GM23338 (cell line): ENCODE measurements around the gene IKZF3. TPM values are rescaled to one million over a fixed set of nuclear protein-coding genes. Genes with fewer than 3 reads are reported as not detected.

Source experiments
- ATAC-seq: fragments of 200-7000 bp; cut with Tn5 transposase; 3 replicates; pipeline ENCODE4 v1.9.1; 2020
- DNase-seq: peaks from one replicate; pipeline ENCODE4 v3.0.0-alpha.2; 2015; ENCODE audit warnings: low spot score
- H2AFZ ChIP-seq: fragments of 200-600 bp; sonication (generic); 2 replicates; pipeline ENCODE4 v1.8.0; 2016; ENCODE audit warnings: antibody characterized with exemption, mild to moderate bottlenecking, moderate library complexity
- H3F3A ChIP-seq: fragments of 200-600 bp; sonication (generic); replicated peaks from 2 replicates; pipeline ENCODE4 v1.8.0; 2017; ENCODE audit warnings: antibody characterized with exemption, mixed run types, low read depth
- H3K27ac ChIP-seq: fragments of 200-600 bp; sonication (generic); 2 replicates; pipeline ENCODE4 v1.6.1; 2016; ENCODE audit warnings: low read depth
- H3K27me3 ChIP-seq: fragments of 200-600 bp; sonication (generic); 2 replicates; pipeline ENCODE4 v1.8.0; 2016; ENCODE audit warnings: mild to moderate bottlenecking, mixed run types, moderate library complexity; ENCODE audit not compliant: insufficient read depth
- H3K36me3 ChIP-seq: fragments of 200-600 bp; sonication (generic); 2 replicates; pipeline ENCODE4 v1.8.0; 2016; ENCODE audit warnings: mild to moderate bottlenecking; ENCODE audit not compliant: insufficient read depth
- H3K4me1 ChIP-seq: fragments of 200-600 bp; sonication (generic); 2 replicates; pipeline ENCODE4 v1.8.0; 2016; ENCODE audit warnings: mild to moderate bottlenecking, moderate library complexity; ENCODE audit not compliant: insufficient read depth
- H3K4me2 ChIP-seq: fragments of 200-600 bp; sonication (generic); 2 replicates; pipeline ENCODE4 v1.7.1; 2017; ENCODE audit warnings: mixed run types
- H3K4me3 ChIP-seq: fragments of 200-600 bp; sonication (generic); 2 replicates; pipeline ENCODE4 v1.6.1; 2016; ENCODE audit warnings: mixed run types
- H3K79me2 ChIP-seq: fragments of 200-600 bp; sonication (generic); replicated peaks from 2 replicates; pipeline ENCODE4 v1.8.0; 2017; ENCODE audit warnings: mild to moderate bottlenecking; ENCODE audit not compliant: insufficient read depth
- H3K9me2 ChIP-seq: fragments of 200-600 bp; sonication (generic); 2 replicates; pipeline ENCODE4 v1.8.0; 2017; ENCODE audit not compliant: insufficient read depth
- H4K20me1 ChIP-seq: fragments of 200-600 bp; sonication (generic); replicated peaks from 2 replicates; pipeline ENCODE4 v1.8.0; 2017; ENCODE audit warnings: mild to moderate bottlenecking; ENCODE audit not compliant: insufficient read depth
- H3K27ac Mint-ChIP-seq: 2 replicates; pipeline ENCODE4 v1.8.0; 2020; ENCODE audit warnings: inconsistent platforms, mild to moderate bottlenecking, moderate library complexity, mixed read lengths
- H3K27me3 Mint-ChIP-seq: 3 replicates; pipeline ENCODE4 v1.8.0; 2022; ENCODE audit warnings: low read depth, mild to moderate bottlenecking, moderate library complexity, mixed read lengths, inconsistent platforms; ENCODE audit not compliant: insufficient read depth, poor library complexity
- H3K36me3 Mint-ChIP-seq: 3 replicates; pipeline ENCODE4 v1.8.0; 2021; ENCODE audit warnings: low read depth, mild to moderate bottlenecking, inconsistent platforms, moderate library complexity, mixed read lengths
- H3K4me1 Mint-ChIP-seq: 3 replicates; pipeline ENCODE4 v1.8.0; 2020; ENCODE audit warnings: mild to moderate bottlenecking, inconsistent platforms, mixed read lengths
- H3K4me3 Mint-ChIP-seq: 3 replicates; pipeline ENCODE4 v1.8.0; 2021; ENCODE audit warnings: moderate library complexity, mild to moderate bottlenecking, inconsistent platforms, mixed read lengths
- H3K9me3 Mint-ChIP-seq: 3 replicates; pipeline ENCODE4 v1.8.0; 2020; ENCODE audit warnings: moderate library complexity, mild to moderate bottlenecking, inconsistent platforms, mixed read lengths
- CREB1 ChIP-seq: fragments of 250-450 bp; sonication (Bioruptor Pico); IDR thresholded peaks from 2 replicates; pipeline ENCODE4 v1.5.0; 2020; ENCODE audit warnings: low read depth, mild to moderate bottlenecking, moderate library complexity
- ETS1 ChIP-seq: IDR thresholded peaks from 2 replicates; pipeline ENCODE4 v1.6.1; 2016; ENCODE audit warnings: antibody characterized with exemption
- EZH2 ChIP-seq: fragments of 200-600 bp; sonication (generic); IDR thresholded peaks from one replicate; pipeline ENCODE4 v1.8.0; 2017; ENCODE audit warnings: antibody characterized with exemption, mild to moderate bottlenecking, low read depth; ENCODE audit not compliant: unreplicated experiment
- EZH2phosphoT487 ChIP-seq: fragments of 200-600 bp; sonication (generic); IDR thresholded peaks from one replicate; pipeline ENCODE4 v1.8.1; 2018; ENCODE audit warnings: antibody characterized with exemption; ENCODE audit not compliant: unreplicated experiment
- JUNB ChIP-seq: IDR thresholded peaks from one replicate; pipeline ENCODE4 v1.6.1; 2016; ENCODE audit warnings: antibody characterized with exemption; ENCODE audit not compliant: unreplicated experiment
- NANOG ChIP-seq: IDR thresholded peaks from 2 replicates; pipeline ENCODE4 v1.6.1; 2016; ENCODE audit warnings: antibody characterized with exemption, borderline replicate concordance
- POLR2AphosphoS5 ChIP-seq: IDR thresholded peaks from 2 replicates; pipeline ENCODE4 v1.6.1; 2016; ENCODE audit warnings: antibody characterized with exemption, low read depth
- REST ChIP-seq: IDR thresholded peaks from one replicate; pipeline ENCODE4 v1.6.1; 2018; ENCODE audit warnings: antibody characterized with exemption; ENCODE audit not compliant: unreplicated experiment
- STAT1 ChIP-seq: IDR thresholded peaks from one replicate; pipeline ENCODE4 v1.6.1; 2016; ENCODE audit warnings: antibody characterized with exemption; ENCODE audit not compliant: unreplicated experiment
- ZNF114 ChIP-seq: fragments of 250-450 bp; sonication (Bioruptor Pico); IDR thresholded peaks from 2 replicates; pipeline ENCODE4 v1.5.0; 2020; ENCODE audit warnings: mild to moderate bottlenecking, moderate library complexity
- ZNF331 ChIP-seq: fragments of 250-450 bp; sonication (Bioruptor Pico); IDR thresholded peaks from 2 replicates; pipeline ENCODE4 v1.5.0; 2020; ENCODE audit warnings: low read depth, mild to moderate bottlenecking, moderate library complexity
- ZNF462 ChIP-seq: fragments of 250-450 bp; sonication (Bioruptor Pico); IDR thresholded peaks from 2 replicates; pipeline ENCODE4 v1.5.0; 2020; ENCODE audit warnings: mild to moderate bottlenecking, moderate library complexity
- polyA plus RNA-seq: library from polyadenylated mRNA; unstranded; fragments of >200 nt; fragmentation: Nextera tagmentation; extraction: Ambion mirVana; gene quantifications from 2 replicates; pipeline ENCODE4 v1.2.1, GENCODE V29; 2016
- total RNA-seq: library from RNA; depleted of rRNA; stranded (reverse); fragments of >200 nt; shearing (Covaris generic); gene quantifications from 2 replicates; pipeline ENCODE4 v1.2.3, GENCODE V29; 2014
- TF ChIP-seq, protein P1 (sequence below), 2 experiments: fragments of 200-600 bp in 1 of 2; sonication (generic) in 1 of 2; conservative IDR thresholded peaks; 2 replicates each; pipeline versions ENCODE4 v1.5.1 to v1.6.1; 2016 to 2017; ENCODE audit warnings: antibody characterized with exemption in 2 of 2, low read depth in 2 of 2, mild to moderate bottlenecking in 2 of 2, moderate library complexity in 1 of 2

The IKZF3 gene
- total and polyA plus RNA-seq, 2 experiments from 2014 or later: 0.11 to 0.76 TPM

DNA sequence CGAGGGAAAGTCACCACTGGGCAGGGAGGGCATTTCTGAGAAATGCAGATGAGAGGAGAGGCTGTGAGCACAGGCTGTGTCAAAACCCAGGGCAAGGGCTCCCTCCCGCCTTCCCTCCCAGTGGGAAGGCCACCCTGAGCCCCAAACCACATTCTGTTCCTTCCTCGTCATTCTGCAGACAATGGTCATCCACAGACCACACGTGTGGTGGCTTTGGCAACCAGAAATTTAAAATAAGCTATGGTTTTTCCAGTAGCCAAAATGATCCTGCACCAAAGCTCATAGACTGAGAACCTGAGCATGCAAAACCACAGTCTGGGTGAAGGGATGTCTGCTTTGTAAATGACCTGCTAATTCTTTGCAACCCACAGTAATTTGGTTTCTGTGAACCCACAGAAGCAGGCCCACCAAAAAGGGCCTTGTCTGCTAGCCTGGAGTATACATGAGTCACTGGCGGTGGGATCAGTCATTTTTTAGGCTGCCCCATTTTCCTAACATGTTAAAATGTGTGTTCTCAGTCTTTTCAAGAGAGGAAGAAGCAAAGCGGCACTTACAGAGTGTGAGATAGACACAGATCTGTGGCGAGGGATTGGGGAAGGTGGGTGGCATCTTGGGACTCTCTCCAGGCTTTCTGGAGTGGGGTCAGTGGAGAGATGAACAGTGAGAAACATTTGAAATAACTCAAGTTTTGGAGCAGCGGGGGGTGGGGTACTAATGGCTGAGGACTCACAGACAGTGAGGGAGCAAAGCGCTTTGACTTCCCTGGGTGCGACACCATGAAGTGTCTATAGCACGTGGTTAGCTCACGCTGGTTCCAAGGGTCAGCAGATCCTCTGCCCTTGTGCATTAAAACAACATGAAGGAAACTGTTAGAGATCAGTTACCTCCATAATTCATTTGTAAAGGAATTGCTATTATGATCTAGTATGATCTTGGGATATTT, 105.9 kb downstream of the IKZF3 start:
- Mint-ChIP-seq H3K9me3 (no peaks in the 10 kb centered on the region), H3K4me3 (no peak overlapping the region), H3K27ac (no peak overlapping the region), H3K36me3 (no peaks in the 10 kb centered on the region), H3K4me1 (peaks cover 25% of the 10 kb centered on the region), H3K27me3 (peaks cover 32% of the 10 kb centered on the region)
- Histone ChIP-seq H3K36me3 (no peaks in the 10 kb centered on the region), H3K4me3 (no peak overlapping the region), H3K27ac (no peak overlapping the region), H3K79me2 (no peaks in the 10 kb centered on the region), H3F3A (peaks cover 8% of the 10 kb centered on the region), H3K4me2 (no peak overlapping the region), H3K4me1 (peaks cover 13% of the 10 kb centered on the region; the same call in 1 of the 2 replicates), H3K9me2 (no peaks in the 10 kb centered on the region), H4K20me1 (no peaks in the 10 kb centered on the region), H2AFZ (peak overlapping the region; percentile 28; the same call in 1 of the 2 replicates), H3K27me3 (peaks cover 11% of the 10 kb centered on the region)
- no peak for TF ChIP-seq ZNF331 (CRISPR knock-in tag)
- TF ChIP-seq EZH2: no peak
- TF ChIP-seq ZNF114 (CRISPR knock-in tag): no peak
- no peak for TF ChIP-seq EZH2phosphoT487
- TF ChIP-seq JUNB: no peak
- no peak for TF ChIP-seq ETS1
- TF ChIP-seq, protein P1, sequence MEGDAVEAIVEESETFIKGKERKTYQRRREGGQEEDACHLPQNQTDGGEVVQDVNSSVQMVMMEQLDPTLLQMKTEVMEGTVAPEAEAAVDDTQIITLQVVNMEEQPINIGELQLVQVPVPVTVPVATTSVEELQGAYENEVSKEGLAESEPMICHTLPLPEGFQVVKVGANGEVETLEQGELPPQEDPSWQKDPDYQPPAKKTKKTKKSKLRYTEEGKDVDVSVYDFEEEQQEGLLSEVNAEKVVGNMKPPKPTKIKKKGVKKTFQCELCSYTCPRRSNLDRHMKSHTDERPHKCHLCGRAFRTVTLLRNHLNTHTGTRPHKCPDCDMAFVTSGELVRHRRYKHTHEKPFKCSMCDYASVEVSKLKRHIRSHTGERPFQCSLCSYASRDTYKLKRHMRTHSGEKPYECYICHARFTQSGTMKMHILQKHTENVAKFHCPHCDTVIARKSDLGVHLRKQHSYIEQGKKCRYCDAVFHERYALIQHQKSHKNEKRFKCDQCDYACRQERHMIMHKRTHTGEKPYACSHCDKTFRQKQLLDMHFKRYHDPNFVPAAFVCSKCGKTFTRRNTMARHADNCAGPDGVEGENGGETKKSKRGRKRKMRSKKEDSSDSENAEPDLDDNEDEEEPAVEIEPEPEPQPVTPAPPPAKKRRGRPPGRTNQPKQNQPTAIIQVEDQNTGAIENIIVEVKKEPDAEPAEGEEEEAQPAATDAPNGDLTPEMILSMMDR (conservative IDR thresholded peaks at IDR 0.05; ENCODE audit: low read depth in 2 of 2): no peak
- no peak for TF ChIP-seq STAT1
- TF ChIP-seq REST: no peak
- TF ChIP-seq POLR2AphosphoS5: no peak
- TF ChIP-seq ZNF462 (CRISPR knock-in tag): no peak
- no peak for TF ChIP-seq CREB1 (CRISPR knock-in tag)
- no peak for TF ChIP-seq NANOG
- ATAC-seq (no peak), DNase-seq (no peak)
